ENCODE results near the gene ITGB4. TPM values are rescaled to one million over a fixed set of nuclear protein-coding genes. Genes with fewer than 3 reads are reported as not detected.

Gene ITGB4
- total RNA-seq, 1 experiment from 2014 or later: 5.3 TPM

- TF ChIP-seq CTCF (conservative IDR thresholded peaks at IDR 0.05): no peak
- Mint-ChIP-seq H3K36me3 (ENCODE audit: insufficient read depth in 1 of 3, low read depth in 3 of 3) (no peaks in the 10 kb centered on the region; a peak in 1 of 7 replicates), H3K27ac (no peak overlapping the region; a peak in 1 of 7 replicates), H3K9me3 (no peaks in the 10 kb centered on the region), H3K4me1 (peaks cover 4 to 6% of the 10 kb centered on the region in 2 experiments), H3K27me3 (ENCODE audit: low read depth) (peaks cover 36% of the 10 kb centered on the region), H3K4me3 (no peak overlapping the region)
- H3K18ac ChIP-seq (ENCODE audit: insufficient read length, low read depth, low read length): no peak overlapping the region
- H3K4me2 ChIP-seq (ENCODE audit: insufficient read depth, insufficient read length, low read length): no peak overlapping the region
- H3K23ac ChIP-seq (ENCODE audit: insufficient read length, low read depth, low read length): no peak overlapping the region
- H4K8ac ChIP-seq (replicated peaks; ENCODE audit: insufficient read length, low read depth, low read length): no peak overlapping the region
- H2BK15ac ChIP-seq (ENCODE audit: low read depth, low read length): no peak overlapping the region
- WGBS (ENCODE audit: extremely low coverage, insufficient read length, low lambda C conversion rate): no CpG with 5 or more reads among the region's 9 CpGs
- H3K56ac ChIP-seq (ENCODE audit: insufficient read length, low read depth, low read length): no peak overlapping the region
- H4K20me1 ChIP-seq (ENCODE audit: control insufficient read depth, insufficient read depth, insufficient read length): no peaks in the 10 kb centered on the region
- H3K14ac ChIP-seq (ENCODE audit: insufficient read depth, low read length): no peak overlapping the region
- no peak overlapping the region for H2AFZ ChIP-seq (ENCODE audit: low read length)
- H3K9me3 ChIP-seq (ENCODE audit: control insufficient read depth, low read depth, low read length): no peaks in the 10 kb centered on the region
- no peak overlapping the region for H3K27ac ChIP-seq (ENCODE audit: insufficient read length, low read depth, low read length)
- DNase-seq: no peak
- H4K5ac ChIP-seq (ENCODE audit: insufficient read length, low read depth, low read length): no peak overlapping the region
- H3T11ph ChIP-seq (ENCODE audit: low read length): no peak overlapping the region
- H3K79me1 ChIP-seq (ENCODE audit: insufficient read depth, low read depth, low read length, poor library complexity, severe bottlenecking): no peaks in the 10 kb centered on the region
- no peak overlapping the region for H3K4ac ChIP-seq (ENCODE audit: low read depth, low read length)
- no peak overlapping the region for H3K9ac ChIP-seq (ENCODE audit: extremely low read depth, insufficient read length, low read length)
- no peak overlapping the region for H2BK120ac ChIP-seq (ENCODE audit: low read depth, low read length, poor library complexity, severe bottlenecking)
- no peak overlapping the region for H2BK5ac ChIP-seq (ENCODE audit: insufficient read length, low read length)
- H3K23me2 ChIP-seq (ENCODE audit: insufficient read length, low read depth, low read length, poor library complexity, severe bottlenecking): peaks cover 11% of the 10 kb centered on the region
- H3K27me3 ChIP-seq (ENCODE audit: insufficient read depth, low read length): peaks cover 4% of the 10 kb centered on the region; the same call in 1 of the 2 replicates
- no peak overlapping the region for H2AK5ac ChIP-seq (ENCODE audit: insufficient read length, low read length)
- H3K4me1 ChIP-seq (ENCODE audit: insufficient read depth, low read length): no peaks in the 10 kb centered on the region; the same call in 1 of the 2 replicates
- H4K91ac ChIP-seq (ENCODE audit: insufficient read length, low read depth, low read length): no peak overlapping the region
- H2BK20ac ChIP-seq (ENCODE audit: low read depth, low read length, poor library complexity, severe bottlenecking): no peak overlapping the region
- H2BK12ac ChIP-seq (ENCODE audit: insufficient read length, low read depth, low read length): no peak overlapping the region
- H3K79me2 ChIP-seq (ENCODE audit: insufficient read depth, low read length): no peaks in the 10 kb centered on the region
Observed at GRCh38 chr17:75722542-75723095, 1.4 kb downstream of the ITGB4 start.
